ENCODE measurements around the gene KCNK10.

The KCNK10 gene

GRCh38 chr14:88199882-88200281, 123.2 kb downstream of the KCNK10 start:
- FAIRE-seq, result no peak
- TF ChIP-seq POU2F2 (IDR thresholded peaks at IDR 0.05; ENCODE audit: low read depth, low read length), result no peak
- TF ChIP-seq POLR2A (IDR thresholded peaks at IDR 0.05; ENCODE audit: low read depth, low read length), result no peak
- no peak for TF ChIP-seq PAX5 (IDR thresholded peaks at IDR 0.05; ENCODE audit: insufficient read depth, low read length, severe bottlenecking)
- TF ChIP-seq SPI1 (IDR thresholded peaks at IDR 0.05; ENCODE audit: low read depth, low read length), result no peak
- TF ChIP-seq POLR2AphosphoS5 (IDR thresholded peaks at IDR 0.05; ENCODE audit: low read depth, low read length), result no peak
- TF ChIP-seq TAF1 (IDR thresholded peaks at IDR 0.05; ENCODE audit: low read depth, low read length), result no peak

GRCh38 chr14:88198446-88198845, 124.6 kb downstream of the KCNK10 start:
- TF ChIP-seq SPI1 (IDR thresholded peaks at IDR 0.05; ENCODE audit: low read depth, low read length), result no peak
- no peak for TF ChIP-seq PAX5 (IDR thresholded peaks at IDR 0.05; ENCODE audit: insufficient read depth, low read length, severe bottlenecking)
- no peak for TF ChIP-seq POLR2A (IDR thresholded peaks at IDR 0.05; ENCODE audit: low read depth, low read length)
- no peak for TF ChIP-seq POLR2AphosphoS5 (IDR thresholded peaks at IDR 0.05; ENCODE audit: low read depth, low read length)
- TF ChIP-seq TAF1 (IDR thresholded peaks at IDR 0.05; ENCODE audit: low read depth, low read length), result no peak
- no peak for TF ChIP-seq POU2F2 (IDR thresholded peaks at IDR 0.05; ENCODE audit: low read depth, low read length)
- FAIRE-seq, result no peak
- DNase-seq (ENCODE audit: insufficient read length, low spot score), result no peak

More at GRCh38 chr14:88199882-88200281, 123.2 kb downstream of the KCNK10 start:
- DNase-seq (ENCODE audit: insufficient read length, low spot score), result no peak

GRCh38 chr14:88196925-88197324, 126.1 kb downstream of the KCNK10 start:
- no peak for FAIRE-seq
- TF ChIP-seq PAX5 (IDR thresholded peaks at IDR 0.05; ENCODE audit: insufficient read depth, low read length, severe bottlenecking) (no peak), POU2F2 (IDR thresholded peaks at IDR 0.05; ENCODE audit: low read depth, low read length) (no peak), TAF1 (IDR thresholded peaks at IDR 0.05; ENCODE audit: low read depth, low read length) (no peak), SPI1 (IDR thresholded peaks at IDR 0.05; ENCODE audit: low read depth, low read length) (no peak), POLR2AphosphoS5 (IDR thresholded peaks at IDR 0.05; ENCODE audit: low read depth, low read length) (no peak)

GRCh38 chr14:88196116-88196890, 126.8 kb downstream of the KCNK10 start:
- DNase-seq (ENCODE audit: insufficient read length, low spot score) (no peak), FAIRE-seq (no peak)
- TF ChIP-seq PAX5 (IDR thresholded peaks at IDR 0.05; ENCODE audit: insufficient read depth, low read length, severe bottlenecking) (no peak), POU2F2 (IDR thresholded peaks at IDR 0.05; ENCODE audit: low read depth, low read length) (no peak), SPI1 (IDR thresholded peaks at IDR 0.05; ENCODE audit: low read depth, low read length) (no peak), TAF1 (IDR thresholded peaks at IDR 0.05; ENCODE audit: low read depth, low read length) (no peak), POLR2AphosphoS5 (IDR thresholded peaks at IDR 0.05; ENCODE audit: low read depth, low read length) (no peak), POLR2A (IDR thresholded peaks at IDR 0.05; ENCODE audit: low read depth, low read length) (no peak)

More at GRCh38 chr14:88196925-88197324, 126.1 kb downstream of the KCNK10 start:
- DNase-seq (ENCODE audit: insufficient read length, low spot score), result no peak

- TF ChIP-seq TAF1 (IDR thresholded peaks at IDR 0.05; ENCODE audit: low read depth, low read length) (no peak), SPI1 (IDR thresholded peaks at IDR 0.05; ENCODE audit: low read depth, low read length) (no peak), POU2F2 (IDR thresholded peaks at IDR 0.05; ENCODE audit: low read depth, low read length) (no peak), POLR2AphosphoS5 (IDR thresholded peaks at IDR 0.05; ENCODE audit: low read depth, low read length) (no peak), PAX5 (IDR thresholded peaks at IDR 0.05; ENCODE audit: insufficient read depth, low read length, severe bottlenecking) (no peak), POLR2A (IDR thresholded peaks at IDR 0.05; ENCODE audit: low read depth, low read length) (no peak)
- DNase-seq (ENCODE audit: insufficient read length, low spot score) (no peak), FAIRE-seq (no peak)
Measured at GRCh38 chr14:88195676-88196075, 127.4 kb downstream of the KCNK10 start.

GRCh38 chr14:88194531-88194930, 128.5 kb downstream of the KCNK10 start:
- FAIRE-seq, result no peak
- no peak for DNase-seq (ENCODE audit: insufficient read length, low spot score)

GRCh38 chr14:88191605-88192004, 131.5 kb downstream of the KCNK10 start:
- TF ChIP-seq SPI1 (IDR thresholded peaks at IDR 0.05; ENCODE audit: low read depth, low read length), result no peak
- DNase-seq (ENCODE audit: insufficient read length, low spot score) (no peak), FAIRE-seq (no peak)

More at GRCh38 chr14:88194531-88194930, 128.5 kb downstream of the KCNK10 start:
- TF ChIP-seq SPI1 (IDR thresholded peaks at IDR 0.05; ENCODE audit: low read depth, low read length) (no peak), POLR2AphosphoS5 (IDR thresholded peaks at IDR 0.05; ENCODE audit: low read depth, low read length) (no peak), POLR2A (IDR thresholded peaks at IDR 0.05; ENCODE audit: low read depth, low read length) (no peak), TAF1 (IDR thresholded peaks at IDR 0.05; ENCODE audit: low read depth, low read length) (no peak), PAX5 (IDR thresholded peaks at IDR 0.05; ENCODE audit: insufficient read depth, low read length, severe bottlenecking) (no peak), POU2F2 (IDR thresholded peaks at IDR 0.05; ENCODE audit: low read depth, low read length) (no peak)

GRCh38 chr14:88189417-88190191, 133.5 kb downstream of the KCNK10 start:
- FAIRE-seq (peak; percentile 83), DNase-seq (ENCODE audit: insufficient read length, low spot score) (peak; percentile 25)
- TF ChIP-seq POU2F2 (IDR thresholded peaks at IDR 0.05; ENCODE audit: low read depth, low read length), result no peak
- no peak for TF ChIP-seq POLR2AphosphoS5 (IDR thresholded peaks at IDR 0.05; ENCODE audit: low read depth, low read length)
- TF ChIP-seq POLR2A (IDR thresholded peaks at IDR 0.05; ENCODE audit: low read depth, low read length), result no peak
- no peak for TF ChIP-seq PAX5 (IDR thresholded peaks at IDR 0.05; ENCODE audit: insufficient read depth, low read length, severe bottlenecking)
- no peak for TF ChIP-seq TAF1 (IDR thresholded peaks at IDR 0.05; ENCODE audit: low read depth, low read length)
- TF ChIP-seq SPI1 (IDR thresholded peaks at IDR 0.05; ENCODE audit: low read depth, low read length), result no peak

GRCh38 chr14:88188745-88189416, 134.2 kb downstream of the KCNK10 start:
- DNase-seq (ENCODE audit: insufficient read length, low spot score) (no peak), FAIRE-seq (no peak)
- TF ChIP-seq POLR2AphosphoS5 (IDR thresholded peaks at IDR 0.05; ENCODE audit: low read depth, low read length) (no peak), POU2F2 (IDR thresholded peaks at IDR 0.05; ENCODE audit: low read depth, low read length) (no peak), SPI1 (IDR thresholded peaks at IDR 0.05; ENCODE audit: low read depth, low read length) (no peak), PAX5 (IDR thresholded peaks at IDR 0.05; ENCODE audit: insufficient read depth, low read length, severe bottlenecking) (no peak), POLR2A (IDR thresholded peaks at IDR 0.05; ENCODE audit: low read depth, low read length) (no peak), TAF1 (IDR thresholded peaks at IDR 0.05; ENCODE audit: low read depth, low read length) (no peak)

All from GM12891 (cell line).